Keratinocyte (primary cell): ENCODE data around the gene TMEM174. TPM values are rescaled to one million over a fixed set of nuclear protein-coding genes. Genes with fewer than 3 reads are reported as not detected.

Experiments used
- DNase-seq: peaks from one replicate; pipeline ENCODE4 v3.0.0-alpha.2; 2011; ENCODE audit warnings: low read depth, missing footprints, low spot score
- FAIRE-seq: peaks from 2 replicates; lab custom pipeline; 2011; peaks lifted over from hg19 to GRCh38; lab: Jason Lieb, UNC
- H2AFZ ChIP-seq: 2 replicates; pipeline ENCODE4 v1.6.0; 2012; ENCODE audit warnings: low read length, control low read depth, inconsistent platforms; ENCODE audit not compliant: control insufficient read depth
- H3K27ac ChIP-seq: 2 replicates; pipeline ENCODE4 v1.5.1; 2011; ENCODE audit warnings: low read length; ENCODE audit not compliant: control insufficient read depth, insufficient read depth
- H3K27me3 ChIP-seq: 3 replicates; pipeline ENCODE4 v1.6.0; 2011; ENCODE audit warnings: low read length; ENCODE audit not compliant: control insufficient read depth, insufficient read depth; ENCODE audit errors: extremely low read depth
- H3K36me3 ChIP-seq, 2 experiments: 2 replicates in 1 of 2; 3 replicates in 1 of 2; pipeline ENCODE4 v1.5.1; 2011; ENCODE audit warnings: low read length in 2 of 2, mild to moderate bottlenecking in 1 of 2; ENCODE audit not compliant: control insufficient read depth in 2 of 2, insufficient read depth in 2 of 2; ENCODE audit errors: extremely low read depth in 1 of 2
- H3K4me1 ChIP-seq: 3 replicates; pipeline ENCODE4 v1.5.1; 2011; ENCODE audit warnings: low read length; ENCODE audit not compliant: control insufficient read depth, insufficient read depth; ENCODE audit errors: extremely low read depth
- H3K4me2 ChIP-seq: 3 replicates; pipeline ENCODE4 v1.6.0; 2011; ENCODE audit warnings: low read depth, low read length; ENCODE audit not compliant: control insufficient read depth, insufficient read depth; ENCODE audit errors: extremely low read depth
- H3K4me3 ChIP-seq, 3 experiments: fragments of 200-600 bp in 1 of 3; sonication (generic) in 1 of 3; 2 replicates in 2 of 3; 3 replicates in 1 of 3; pipeline ENCODE4 v1.5.1; 2011 to 2016; ENCODE audit warnings: low read length in 3 of 3, mild to moderate bottlenecking in 3 of 3, control low read depth in 2 of 3, inconsistent platforms in 1 of 3, low read depth in 1 of 3, mixed read lengths in 1 of 3, mixed run types in 1 of 3, moderate library complexity in 1 of 3; ENCODE audit not compliant: control insufficient read depth in 2 of 3, insufficient read depth in 2 of 3; ENCODE audit errors: extremely low read depth in 1 of 3
- H3K79me2 ChIP-seq: 2 replicates; pipeline ENCODE4 v1.6.0; 2012; ENCODE audit warnings: low read length; ENCODE audit not compliant: control insufficient read depth, insufficient read depth
- H3K9ac ChIP-seq: 3 replicates; pipeline ENCODE4 v1.6.0; 2011; ENCODE audit warnings: low read length; ENCODE audit not compliant: control insufficient read depth, insufficient read depth; ENCODE audit errors: extremely low read depth
- H3K9me1 ChIP-seq: 3 replicates; pipeline ENCODE4 v1.6.0; 2011; ENCODE audit warnings: low read length; ENCODE audit not compliant: control insufficient read depth, insufficient read depth; ENCODE audit errors: extremely low read depth
- H3K9me3 ChIP-seq: 2 replicates; pipeline ENCODE4 v1.5.1; 2012; ENCODE audit warnings: low read depth, low read length; ENCODE audit not compliant: control insufficient read depth
- H4K20me1 ChIP-seq: 3 replicates; pipeline ENCODE4 v1.6.0; 2011; ENCODE audit warnings: low read length; ENCODE audit not compliant: control insufficient read depth, insufficient read depth; ENCODE audit errors: extremely low read depth
- CTCF ChIP-seq, 3 experiments: IDR thresholded peaks in 1 of 3; conservative IDR thresholded peaks in 1 of 3; optimal IDR thresholded peaks in 1 of 3; 2 replicates in 2 of 3; 3 replicates in 1 of 3; pipeline versions ENCODE3 to v1.5.1; 2011; ENCODE audit warnings: low read length in 3 of 3, mild to moderate bottlenecking in 3 of 3, moderate library complexity in 2 of 3, control low read depth in 1 of 3, inconsistent platforms in 1 of 3; ENCODE audit not compliant: insufficient read depth in 2 of 3; ENCODE audit errors: extremely low read depth in 1 of 3
- EZH2 ChIP-seq: IDR thresholded peaks from one replicate; pipeline ENCODE4 v1.6.1; 2012; ENCODE audit warnings: inconsistent platforms, mild to moderate bottlenecking, low read length, moderate library complexity
- dilution Hi-C: fragments of 300-500 bp; cut with MboI; formaldehyde crosslinking; loops from one replicate; pipeline ENCODE4 v1.7.0; 2020; ENCODE audit warnings: low sequenced_read_pairs; ENCODE audit not compliant: extremely low pct_ligation_motif_present
- polyA plus RNA-seq, 5 experiments: library from polyadenylated mRNA; depleted of rRNA in 3 of 5; stranded (reverse) in 3 of 5; stranded (forward) in 1 of 5; unstranded in 1 of 5; fragments of >200 nt; gene quantifications; 1 replicate in 1 of 5; 2 replicates in 3 of 5; 3 replicates in 1 of 5; pipeline versions ENCODE4 v1.2.1 to v1.2.3, GENCODE V29; 2011 to 2012; ENCODE audit warnings: missing spikeins in 2 of 5, low read depth in 1 of 5, low replicate concordance in 1 of 5

The TMEM174 gene
- polyA plus RNA-seq, 1 donor (not counting 4 experiments of a cell fraction or from before 2014, with no cell fraction given), result not detected

- H3K27ac ChIP-seq, result no peak overlapping the region
- no peaks in the 10 kb centered on the region for H3K9me3 ChIP-seq
- no peak overlapping the region for H3K4me3 ChIP-seq
- no peak for FAIRE-seq
- DNase-seq, result no peak
- TF ChIP-seq EZH2, result no peak
- TF ChIP-seq CTCF (optimal IDR thresholded peaks at IDR 0.05 in 1 of 3, IDR thresholded peaks at IDR 0.05 in 1 of 3, conservative IDR thresholded peaks at IDR 0.05 in 1 of 3; ENCODE audit: extremely low read depth in 1 of 3, insufficient read depth in 2 of 3, low read length in 3 of 3), result no peak
- H4K20me1 ChIP-seq, result no peaks in the 10 kb centered on the region
- dilution Hi-C loops, result no loop called here
- peaks cover 19% of the 10 kb centered on the region for H3K4me1 ChIP-seq
- no peak overlapping the region for H2AFZ ChIP-seq
- H3K79me2 ChIP-seq, result peaks cover 4% of the 10 kb centered on the region
- H3K9ac ChIP-seq, result no peak overlapping the region
- peaks cover 16 to 19% of the 10 kb centered on the region in 2 experiments for H3K36me3 ChIP-seq
- no peaks in the 10 kb centered on the region for H3K27me3 ChIP-seq
- H3K9me1 ChIP-seq, result no peaks in the 10 kb centered on the region
- H3K4me2 ChIP-seq, result no peak overlapping the region
Measured at GRCh38 chr5:73126381-73126780, 46.6 kb upstream of the TMEM174 start.

- Histone ChIP-seq H3K36me3 (peaks cover 18 to 19% of the 10 kb centered on the region in 2 experiments), H3K27ac (no peak overlapping the region)
- no peak for FAIRE-seq
Measured at GRCh38 chr5:73126957-73127356, 46.0 kb upstream of the TMEM174 start.

More at GRCh38 chr5:73126957-73127356, 46.0 kb upstream of the TMEM174 start:
- Histone ChIP-seq H3K4me3 (no peak overlapping the region), H3K79me2 (no peaks in the 10 kb centered on the region), H4K20me1 (no peaks in the 10 kb centered on the region), H3K9me3 (no peaks in the 10 kb centered on the region), H3K27me3 (no peaks in the 10 kb centered on the region), H3K9me1 (no peaks in the 10 kb centered on the region), H3K9ac (no peak overlapping the region), H2AFZ (no peak overlapping the region), H3K4me2 (no peak overlapping the region), H3K4me1 (peaks cover 14% of the 10 kb centered on the region)
- TF ChIP-seq CTCF (optimal IDR thresholded peaks at IDR 0.05 in 1 of 3, IDR thresholded peaks at IDR 0.05 in 1 of 3, conservative IDR thresholded peaks at IDR 0.05 in 1 of 3; ENCODE audit: extremely low read depth in 1 of 3, insufficient read depth in 2 of 3, low read length in 3 of 3) (no peak), EZH2 (no peak)
- dilution Hi-C loops, result no loop called here
- no peak for DNase-seq
